Measurements from ENCODE around the gene OR1F1. TPM values are rescaled to one million over a fixed set of nuclear protein-coding genes. Genes with fewer than 3 reads are reported as not detected.

Gene OR1F1
- total and polyA plus RNA-seq, 8 donors, result not detected

- Histone ChIP-seq H3K27me3 (peaks cover 0 to 3% (median 0%) of the 10 kb centered on the region in 3 donors), H3K4me3 (no peak overlapping the region), H3K9me3 (peaks cover 0 to 3% (median 1%) of the 10 kb centered on the region in 4 donors), H3K4me1 (peaks cover 9 to 20% (median 13%) of the 10 kb centered on the region in 4 donors), H3K27ac (no peak overlapping the region), H3K36me3 (peaks cover 17 to 24% (median 21%) of the 10 kb centered on the region in 4 donors)
- TF ChIP-seq EP300 (IDR thresholded peaks at IDR 0.05) (no peak), POLR2AphosphoS5 (IDR thresholded peaks at IDR 0.05) (no peak), POLR2A (IDR thresholded peaks at IDR 0.05) (no peak), CTCF (IDR thresholded peaks at IDR 0.05) (no peak)
- DNase-seq, result peak; percentile 27 to 40
- intact Hi-C loops (cut with DNase I; ENCODE audit: low total_unique reads), result no loop called here
- WGBS, 5 donors, result 81 to 87% (median 85%) methylated on average over 26 to 29 of the region's 29 CpGs
Measured at GRCh38 chr16:3235856-3236669, 48.1 kb downstream of the OR1F1 start.

GRCh38 chr16:3241761-3242160 is 53.8 kb downstream of the OR1F1 start:
- Histone ChIP-seq H3K36me3 (no peaks in the 10 kb centered on the region), H3K27ac (no peak overlapping the region), H3K4me1 (no peaks in the 10 kb centered on the region), H3K4me3 (no peak overlapping the region), H3K27me3 (peaks cover 0 to 16% (median 0%) of the 10 kb centered on the region in 3 donors), H3K9me3 (no peaks in the 10 kb centered on the region)
- 66 to 85% (median 79%) methylated on average over 5 of the region's 5 CpGs for WGBS, 5 donors
- DNase-seq, result no peak
- TF ChIP-seq CTCF (IDR thresholded peaks at IDR 0.05) (no peak), POLR2AphosphoS5 (IDR thresholded peaks at IDR 0.05) (no peak), EP300 (IDR thresholded peaks at IDR 0.05) (no peak), POLR2A (IDR thresholded peaks at IDR 0.05) (no peak)
- intact Hi-C loops (cut with DNase I; ENCODE audit: low total_unique reads), result loop anchor here (10.0 kb wide), 1 partner anchor 53 kb away; no protein-coding TSS in a partner anchor

- intact Hi-C loops (cut with DNase I; ENCODE audit: low total_unique reads), result loop anchor here (10.0 kb wide), 1 partner anchor 52 kb away; no protein-coding TSS in a partner anchor
- Histone ChIP-seq H3K36me3 (no peaks in the 10 kb centered on the region), H3K27me3 (peaks cover 0 to 16% (median 0%) of the 10 kb centered on the region in 3 donors), H3K9me3 (no peaks in the 10 kb centered on the region), H3K4me3 (no peak overlapping the region), H3K4me1 (no peaks in the 10 kb centered on the region), H3K27ac (no peak overlapping the region)
- no peak for DNase-seq
- TF ChIP-seq EP300 (IDR thresholded peaks at IDR 0.05) (no peak), POLR2A (IDR thresholded peaks at IDR 0.05) (no peak), CTCF (IDR thresholded peaks at IDR 0.05) (no peak), POLR2AphosphoS5 (IDR thresholded peaks at IDR 0.05) (no peak)
- WGBS, 5 donors, result 78 to 88% (median 86%) methylated on average over 11 of the region's 11 CpGs
Measured at GRCh38 chr16:3242709-3243108, 54.7 kb downstream of the OR1F1 start.

- Histone ChIP-seq H3K27ac (no peak overlapping the region), H3K4me1 (no peaks in the 10 kb centered on the region), H3K36me3 (no peaks in the 10 kb centered on the region), H3K9me3 (no peaks in the 10 kb centered on the region), H3K4me3 (no peak overlapping the region), H3K27me3 (peaks cover 0 to 19% (median 0%) of the 10 kb centered on the region in 3 donors)
- intact Hi-C loops (cut with DNase I; ENCODE audit: low total_unique reads), result loop anchor here (10.0 kb wide), 1 partner anchor 51 kb away; no protein-coding TSS in a partner anchor
- TF ChIP-seq POLR2A (IDR thresholded peaks at IDR 0.05), result no peak
- no peak for DNase-seq
- WGBS, 5 donors, result 64 to 81% (median 74%) methylated on average over 6 of the region's 6 CpGs
Measured at GRCh38 chr16:3243882-3244281, 55.9 kb downstream of the OR1F1 start.

Measured in stomach (tissue), 9 donors.